Body of pancreas (tissue), 4 donors: ENCODE data around the gene GNG14.

Experiments used
- POLR2A ChIP-seq, 3 donors: fragments of 450-650 bp; IDR thresholded peaks; one replicate each; pipeline ENCODE4 v1.6.1; 2016; ENCODE audit warnings: antibody characterized with exemption in 3 of 3, mild to moderate bottlenecking in 2 of 3
- TF ChIP-seq, protein P1 (sequence below), 7 experiments: fragments of 450-650 bp in 4 of 7; fragments of 200-600 bp in 3 of 7; sonication (generic) in 3 of 7; IDR thresholded peaks; one replicate each; pipeline ENCODE4 v1.5.1; 2016 to 2019; ENCODE audit warnings: antibody characterized with exemption in 7 of 7

DNA sequence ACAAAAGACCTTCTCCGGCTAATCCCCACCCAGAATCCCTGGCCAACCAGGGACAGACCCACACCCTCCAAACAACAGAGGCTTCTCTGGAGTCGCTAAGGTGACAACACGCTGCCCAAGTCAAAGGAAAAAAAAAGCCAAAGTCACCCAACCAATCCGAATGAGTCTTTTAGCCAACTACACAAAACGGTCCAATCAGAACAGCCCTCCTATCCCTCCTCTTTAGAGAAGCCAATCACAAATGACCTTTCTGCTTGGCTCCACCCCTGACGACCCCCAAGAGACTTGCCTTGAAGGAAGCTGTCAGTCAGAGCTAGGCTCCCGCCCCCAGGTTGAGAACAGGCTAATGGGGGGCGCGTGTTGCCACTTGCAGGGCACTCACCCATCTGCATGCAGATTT is 15.2 kb downstream of the GNG14 start:
- TF ChIP-seq POLR2A (IDR thresholded peaks at IDR 0.05), result no peak
- TF ChIP-seq, protein P1, sequence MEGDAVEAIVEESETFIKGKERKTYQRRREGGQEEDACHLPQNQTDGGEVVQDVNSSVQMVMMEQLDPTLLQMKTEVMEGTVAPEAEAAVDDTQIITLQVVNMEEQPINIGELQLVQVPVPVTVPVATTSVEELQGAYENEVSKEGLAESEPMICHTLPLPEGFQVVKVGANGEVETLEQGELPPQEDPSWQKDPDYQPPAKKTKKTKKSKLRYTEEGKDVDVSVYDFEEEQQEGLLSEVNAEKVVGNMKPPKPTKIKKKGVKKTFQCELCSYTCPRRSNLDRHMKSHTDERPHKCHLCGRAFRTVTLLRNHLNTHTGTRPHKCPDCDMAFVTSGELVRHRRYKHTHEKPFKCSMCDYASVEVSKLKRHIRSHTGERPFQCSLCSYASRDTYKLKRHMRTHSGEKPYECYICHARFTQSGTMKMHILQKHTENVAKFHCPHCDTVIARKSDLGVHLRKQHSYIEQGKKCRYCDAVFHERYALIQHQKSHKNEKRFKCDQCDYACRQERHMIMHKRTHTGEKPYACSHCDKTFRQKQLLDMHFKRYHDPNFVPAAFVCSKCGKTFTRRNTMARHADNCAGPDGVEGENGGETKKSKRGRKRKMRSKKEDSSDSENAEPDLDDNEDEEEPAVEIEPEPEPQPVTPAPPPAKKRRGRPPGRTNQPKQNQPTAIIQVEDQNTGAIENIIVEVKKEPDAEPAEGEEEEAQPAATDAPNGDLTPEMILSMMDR (IDR thresholded peaks at IDR 0.05), result no peak
